ENCODE data around the gene LY6G6F. TPM values are rescaled to one million over a fixed set of nuclear protein-coding genes. Genes with fewer than 3 reads are reported as not detected.
A peak's percentile ranks its signal among the peaks of the same experiment; 100 is the strongest.

The LY6G6F gene
- total and polyA plus RNA-seq, 8 donors: not detected

GRCh38 chr6:31710523-31711219 is 4.0 kb downstream of the LY6G6F start:
- ATAC-seq (no peak), FAIRE-seq (no peak), DNase-seq (no peak)
- no peaks in the 10 kb centered on the region for H3K27me3 ChIP-seq
- no peaks in the 10 kb centered on the region for H3K9me3 ChIP-seq
- 37 to 40% methylated on average over 5 of the region's 5 CpGs for WGBS, 2 donors
- intact Hi-C loops (cut with DNase I): no loop called here
- H3K27ac ChIP-seq: no peak overlapping the region
- no peak overlapping the region for H3K4me3 ChIP-seq
- no peaks in the 10 kb centered on the region for H3K4me1 ChIP-seq
- TF ChIP-seq CTCF (IDR thresholded peaks at IDR 0.05): no peak
- no peaks in the 10 kb centered on the region for H3K36me3 ChIP-seq

GRCh38 chr6:31711233-31711632 is 4.6 kb downstream of the LY6G6F start:
- Histone ChIP-seq H3K4me3 (no peak overlapping the region), H3K4me1 (no peaks in the 10 kb centered on the region), H3K9me3 (no peaks in the 10 kb centered on the region), H3K36me3 (no peaks in the 10 kb centered on the region), H3K27ac (no peak overlapping the region), H3K27me3 (no peaks in the 10 kb centered on the region)
- 56 to 59% methylated on average over 8 of the region's 8 CpGs for WGBS, 2 donors
- no peak for FAIRE-seq
- no peak for TF ChIP-seq CTCF (IDR thresholded peaks at IDR 0.05)
- intact Hi-C loops (cut with DNase I): no loop called here
- peak in 2 of 4 donors; percentile 32 to 34 for ATAC-seq
- DNase-seq: no peak

- no peak for FAIRE-seq
- H3K36me3 ChIP-seq: no peaks in the 10 kb centered on the region
- no peaks in the 10 kb centered on the region for H3K4me1 ChIP-seq
- no peaks in the 10 kb centered on the region for H3K27me3 ChIP-seq
- no peaks in the 10 kb centered on the region for H3K9me3 ChIP-seq
- H3K4me3 ChIP-seq: no peak overlapping the region
- intact Hi-C loops (cut with DNase I): no loop called here
- no peak overlapping the region for H3K27ac ChIP-seq
- WGBS, 2 donors: 64 to 69% methylated on average over 8 of the region's 8 CpGs
- DNase-seq: no peak
- peak in 3 of 4 donors; percentile 45 to 72 (median 46) for ATAC-seq
- TF ChIP-seq CTCF (IDR thresholded peaks at IDR 0.05): no peak
Measured at GRCh38 chr6:31712296-31712695, 5.6 kb downstream of the LY6G6F start.

- ATAC-seq (no peak), DNase-seq (no peak), FAIRE-seq (no peak)
- no peaks in the 10 kb centered on the region for H3K27me3 ChIP-seq
- H3K27ac ChIP-seq: no peak overlapping the region
- WGBS, 2 donors: 72 to 75% methylated on average over 4 of the region's 4 CpGs
- H3K4me1 ChIP-seq: no peaks in the 10 kb centered on the region
- no peaks in the 10 kb centered on the region for H3K36me3 ChIP-seq
- no peaks in the 10 kb centered on the region for H3K9me3 ChIP-seq
- TF ChIP-seq CTCF (IDR thresholded peaks at IDR 0.05): no peak
- H3K4me3 ChIP-seq: no peak overlapping the region
- intact Hi-C loops (cut with DNase I): no loop called here
Measured at GRCh38 chr6:31713465-31713864, 6.8 kb downstream of the LY6G6F start.

GRCh38 chr6:31713991-31714684 is 7.5 kb downstream of the LY6G6F start:
- no peaks in the 10 kb centered on the region for H3K4me1 ChIP-seq
- no peaks in the 10 kb centered on the region for H3K36me3 ChIP-seq
- H3K4me3 ChIP-seq: no peak overlapping the region
- WGBS, 2 donors: 40 to 50% methylated on average over 5 of the region's 5 CpGs
- ATAC-seq (no peak), FAIRE-seq (no peak), DNase-seq (no peak)
- no peak overlapping the region for H3K27ac ChIP-seq
- intact Hi-C loops (cut with DNase I): no loop called here
- H3K27me3 ChIP-seq: no peaks in the 10 kb centered on the region
- no peaks in the 10 kb centered on the region for H3K9me3 ChIP-seq
- TF ChIP-seq CTCF (IDR thresholded peaks at IDR 0.05): no peak

Data from pancreas (tissue), 10 donors.